OCI-LY7 (cell line): ENCODE data around the gene SPRY4.

Experiments
- EZH2phosphoT487 ChIP-seq: fragments of 200-600 bp; sonication (generic); IDR thresholded peaks from 2 replicates; pipeline ENCODE4 v1.6.1; 2018; ENCODE audit warnings: low read depth, borderline replicate concordance, mild to moderate bottlenecking, mixed run types, antibody characterized with exemption, low read length, moderate library complexity, mixed read lengths
- TF ChIP-seq, protein P1 (sequence below): fragments of 200-600 bp; sonication (generic); conservative IDR thresholded peaks from 2 replicates; pipeline ENCODE4 v1.5.1; 2014; ENCODE audit warnings: mild to moderate bottlenecking, antibody characterized with exemption, low read length, moderate library complexity, mixed read lengths

- TF ChIP-seq, protein P1, sequence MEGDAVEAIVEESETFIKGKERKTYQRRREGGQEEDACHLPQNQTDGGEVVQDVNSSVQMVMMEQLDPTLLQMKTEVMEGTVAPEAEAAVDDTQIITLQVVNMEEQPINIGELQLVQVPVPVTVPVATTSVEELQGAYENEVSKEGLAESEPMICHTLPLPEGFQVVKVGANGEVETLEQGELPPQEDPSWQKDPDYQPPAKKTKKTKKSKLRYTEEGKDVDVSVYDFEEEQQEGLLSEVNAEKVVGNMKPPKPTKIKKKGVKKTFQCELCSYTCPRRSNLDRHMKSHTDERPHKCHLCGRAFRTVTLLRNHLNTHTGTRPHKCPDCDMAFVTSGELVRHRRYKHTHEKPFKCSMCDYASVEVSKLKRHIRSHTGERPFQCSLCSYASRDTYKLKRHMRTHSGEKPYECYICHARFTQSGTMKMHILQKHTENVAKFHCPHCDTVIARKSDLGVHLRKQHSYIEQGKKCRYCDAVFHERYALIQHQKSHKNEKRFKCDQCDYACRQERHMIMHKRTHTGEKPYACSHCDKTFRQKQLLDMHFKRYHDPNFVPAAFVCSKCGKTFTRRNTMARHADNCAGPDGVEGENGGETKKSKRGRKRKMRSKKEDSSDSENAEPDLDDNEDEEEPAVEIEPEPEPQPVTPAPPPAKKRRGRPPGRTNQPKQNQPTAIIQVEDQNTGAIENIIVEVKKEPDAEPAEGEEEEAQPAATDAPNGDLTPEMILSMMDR = no peak
- no peak for TF ChIP-seq EZH2phosphoT487
Measured at GRCh38 chr5:142339781-142340180, 15.0 kb upstream of the SPRY4 start.
